Measurements from ENCODE around the gene PARP6. TPM values are rescaled to one million over a fixed set of nuclear protein-coding genes. Genes with fewer than 3 reads are reported as not detected.

Gene PARP6
- total and polyA plus RNA-seq, 9 donors = 44.5 to 97.4 (median 70.0) TPM

- Histone ChIP-seq H3K4me1 (ENCODE audit: insufficient read depth) (peaks cover 4% of the 10 kb centered on the region), H3K9me3 (no peaks in the 10 kb centered on the region), H3K36me3 (no peaks in the 10 kb centered on the region), H3K27me3 (no peaks in the 10 kb centered on the region), H3K4me3 (no peak overlapping the region), H3K27ac (no peak overlapping the region)
- DNase-seq = no peak
- TF ChIP-seq, protein P1, sequence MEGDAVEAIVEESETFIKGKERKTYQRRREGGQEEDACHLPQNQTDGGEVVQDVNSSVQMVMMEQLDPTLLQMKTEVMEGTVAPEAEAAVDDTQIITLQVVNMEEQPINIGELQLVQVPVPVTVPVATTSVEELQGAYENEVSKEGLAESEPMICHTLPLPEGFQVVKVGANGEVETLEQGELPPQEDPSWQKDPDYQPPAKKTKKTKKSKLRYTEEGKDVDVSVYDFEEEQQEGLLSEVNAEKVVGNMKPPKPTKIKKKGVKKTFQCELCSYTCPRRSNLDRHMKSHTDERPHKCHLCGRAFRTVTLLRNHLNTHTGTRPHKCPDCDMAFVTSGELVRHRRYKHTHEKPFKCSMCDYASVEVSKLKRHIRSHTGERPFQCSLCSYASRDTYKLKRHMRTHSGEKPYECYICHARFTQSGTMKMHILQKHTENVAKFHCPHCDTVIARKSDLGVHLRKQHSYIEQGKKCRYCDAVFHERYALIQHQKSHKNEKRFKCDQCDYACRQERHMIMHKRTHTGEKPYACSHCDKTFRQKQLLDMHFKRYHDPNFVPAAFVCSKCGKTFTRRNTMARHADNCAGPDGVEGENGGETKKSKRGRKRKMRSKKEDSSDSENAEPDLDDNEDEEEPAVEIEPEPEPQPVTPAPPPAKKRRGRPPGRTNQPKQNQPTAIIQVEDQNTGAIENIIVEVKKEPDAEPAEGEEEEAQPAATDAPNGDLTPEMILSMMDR (IDR thresholded peaks at IDR 0.05) = no peak
- TF ChIP-seq EP300 (IDR thresholded peaks at IDR 0.05) (no peak), POLR2A (IDR thresholded peaks at IDR 0.05) (no peak)
- 55 to 68% (median 61%) methylated on average over 3 of the region's 3 CpGs for WGBS, 3 donors
- intact Hi-C loops (cut with DNase I) = no loop called here
Measured at GRCh38 chr15:72201391-72201921, 70.9 kb downstream of the PARP6 start.

DNA sequence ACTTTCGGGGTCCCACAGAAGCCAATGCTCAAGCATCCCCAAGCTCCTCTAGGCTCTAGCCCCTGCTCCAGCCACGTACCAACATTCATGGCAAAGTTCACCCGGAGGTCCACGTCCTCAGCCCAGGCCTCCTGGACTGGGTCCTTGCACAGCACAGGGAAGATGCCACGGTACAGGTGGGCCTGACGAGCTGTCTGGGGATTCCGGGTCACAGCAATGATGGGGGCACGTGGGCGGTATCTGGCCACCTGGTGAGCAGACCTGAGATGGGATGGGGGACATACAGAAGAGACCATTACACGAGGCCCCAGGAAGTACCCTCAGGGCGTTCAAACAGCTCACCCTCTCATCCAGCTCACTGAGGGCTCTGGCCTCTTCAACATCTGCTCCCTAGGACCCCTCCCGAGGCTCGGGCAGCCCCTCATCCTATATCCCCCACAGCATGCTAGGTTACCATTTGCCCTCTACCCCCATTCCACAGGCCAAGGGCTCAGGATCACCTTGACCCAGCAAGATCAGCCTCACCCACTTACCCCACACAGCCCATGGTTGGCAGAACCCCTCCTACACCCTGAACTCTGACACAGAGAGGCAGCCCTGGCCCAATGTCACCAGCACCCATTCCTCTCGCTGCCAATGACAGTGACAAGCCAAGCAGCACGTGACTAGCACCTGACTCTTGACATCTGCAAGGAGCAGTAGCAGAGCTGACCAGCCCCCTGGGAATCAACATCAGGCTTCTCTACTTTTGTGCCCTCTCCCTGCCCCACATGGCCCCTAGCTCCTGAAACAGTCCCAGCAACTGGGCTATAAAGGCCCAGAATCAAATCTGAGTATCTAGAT lies 71.7 kb downstream of the PARP6 start:
- TF ChIP-seq POLR2A (IDR thresholded peaks at IDR 0.05) (no peak), EP300 (IDR thresholded peaks at IDR 0.05) (no peak)
- TF ChIP-seq, protein P1 (IDR thresholded peaks at IDR 0.05) = no peak
- Histone ChIP-seq H3K4me1 (ENCODE audit: insufficient read depth) (peaks cover 4% of the 10 kb centered on the region), H3K27me3 (no peaks in the 10 kb centered on the region), H3K9me3 (no peaks in the 10 kb centered on the region), H3K4me3 (no peak overlapping the region), H3K36me3 (no peaks in the 10 kb centered on the region), H3K27ac (no peak overlapping the region)
- DNase-seq = no peak
- intact Hi-C loops (cut with DNase I) = no loop called here
- 80 to 83% (median 82%) methylated on average over 15 of the region's 15 CpGs for WGBS, 3 donors

GRCh38 chr15:72199721-72200212 lies 72.6 kb downstream of the PARP6 start:
- 53 to 63% (median 62%) methylated on average over 2 of the region's 2 CpGs for WGBS, 3 donors
- intact Hi-C loops (cut with DNase I) = no loop called here
- H3K4me1 ChIP-seq (ENCODE audit: insufficient read depth) = peaks cover 4% of the 10 kb centered on the region
- TF ChIP-seq, protein P1 (IDR thresholded peaks at IDR 0.05) = peak; percentile 67 to 78 (median 75)
- no peak for TF ChIP-seq POLR2A (IDR thresholded peaks at IDR 0.05)
- DNase-seq = peak; percentile 60 to 77 (median 74)
- no peaks in the 10 kb centered on the region for H3K36me3 ChIP-seq
- H3K4me3 ChIP-seq = no peak overlapping the region
- H3K27me3 ChIP-seq = no peaks in the 10 kb centered on the region
- no peaks in the 10 kb centered on the region for H3K9me3 ChIP-seq
- H3K27ac ChIP-seq = no peak overlapping the region

DNA sequence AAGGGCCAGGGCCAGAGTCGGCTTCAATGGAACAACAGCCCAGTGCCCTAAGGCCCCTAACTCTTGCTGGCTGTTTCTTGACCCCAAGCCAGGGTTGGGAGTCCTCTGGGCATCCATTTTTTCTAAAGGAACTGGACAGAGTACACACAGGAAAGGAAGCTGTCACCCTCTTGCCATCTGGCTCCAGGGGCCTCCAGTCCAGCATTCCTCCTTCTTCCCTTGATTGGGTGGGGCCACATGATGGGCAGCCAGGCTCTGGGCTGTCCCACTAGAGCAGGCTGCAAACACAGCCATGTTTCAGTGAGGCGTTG lies 73.2 kb downstream of the PARP6 start:
- Histone ChIP-seq H3K9me3 (no peaks in the 10 kb centered on the region), H3K4me3 (no peak overlapping the region), H3K27ac (no peak overlapping the region), H3K4me1 (ENCODE audit: insufficient read depth) (peaks cover 4% of the 10 kb centered on the region), H3K27me3 (no peaks in the 10 kb centered on the region), H3K36me3 (no peaks in the 10 kb centered on the region)
- intact Hi-C loops (cut with DNase I) = no loop called here
- no peak for TF ChIP-seq POLR2A (IDR thresholded peaks at IDR 0.05)
- TF ChIP-seq, protein P1 (IDR thresholded peaks at IDR 0.05) = no peak
- no peak for TF ChIP-seq EP300 (IDR thresholded peaks at IDR 0.05)
- WGBS, 3 donors = 88 to 90% (median 90%) methylated on average over 1 to 2 of the region's 2 CpGs
- no peak for DNase-seq

Measured in ovary (tissue), 9 donors.